H9 (cell line): ENCODE measurements around the gene VSTM2A. TPM values are rescaled to one million over a fixed set of nuclear protein-coding genes. Genes with fewer than 3 reads are reported as not detected.

Experiments used
- DNase-seq: peaks from one replicate; pipeline ENCODE4 v3.0.0-alpha.2; 2017
- H2AFZ ChIP-seq: one replicate; pipeline ENCODE4 v1.6.1; 2013; ENCODE audit warnings: mild to moderate bottlenecking, low read length, control low read depth, moderate library complexity
- H2AK5ac ChIP-seq: 2 replicates; pipeline ENCODE4 v1.6.1; 2013; ENCODE audit warnings: low read length, control low read depth, mixed read lengths; ENCODE audit not compliant: insufficient read length
- H2BK120ac ChIP-seq: one replicate; pipeline ENCODE4 v1.6.1; 2013; ENCODE audit warnings: low read depth, mild to moderate bottlenecking, low read length, control low read depth, inconsistent platforms; ENCODE audit not compliant: poor library complexity, severe bottlenecking
- H2BK12ac ChIP-seq: 2 replicates; pipeline ENCODE4 v1.6.1; 2013; ENCODE audit warnings: low read length, control low read depth, mixed read lengths, low read depth; ENCODE audit not compliant: insufficient read length
- H2BK15ac ChIP-seq: 2 replicates; pipeline ENCODE4 v1.6.1; 2013; ENCODE audit warnings: low read depth, low read length, control low read depth
- H2BK20ac ChIP-seq: one replicate; pipeline ENCODE4 v1.6.1; 2013; ENCODE audit warnings: low read depth, mild to moderate bottlenecking, low read length, control low read depth, inconsistent platforms; ENCODE audit not compliant: poor library complexity, severe bottlenecking
- H2BK5ac ChIP-seq: 2 replicates; pipeline ENCODE4 v1.6.1; 2013; ENCODE audit warnings: low read length, control low read depth, mixed read lengths; ENCODE audit not compliant: insufficient read length
- H3K14ac ChIP-seq: 2 replicates; pipeline ENCODE4 v1.6.1; 2013; ENCODE audit warnings: low read length, control low read depth; ENCODE audit not compliant: insufficient read depth
- H3K18ac ChIP-seq: 2 replicates; pipeline ENCODE4 v1.6.1; 2013; ENCODE audit warnings: low read depth, mild to moderate bottlenecking, mixed read lengths, low read length, control low read depth; ENCODE audit not compliant: insufficient read length
- H3K23ac ChIP-seq: 2 replicates; pipeline ENCODE4 v1.6.1; 2013; ENCODE audit warnings: low read length, control low read depth, mixed read lengths, low read depth; ENCODE audit not compliant: insufficient read length
- H3K23me2 ChIP-seq: 2 replicates; pipeline ENCODE4 v1.6.1; 2013; ENCODE audit warnings: low read depth, mild to moderate bottlenecking, mixed read lengths, low read length, control low read depth; ENCODE audit not compliant: insufficient read length, poor library complexity, severe bottlenecking
- H3K27ac ChIP-seq: 2 replicates; pipeline ENCODE4 v1.5.1; 2013; ENCODE audit warnings: low read length, control low read depth, mixed read lengths, low read depth; ENCODE audit not compliant: insufficient read length
- H3K27me3 ChIP-seq: 2 replicates; pipeline ENCODE4 v1.6.1; 2013; ENCODE audit warnings: low read length, control low read depth, inconsistent platforms; ENCODE audit not compliant: insufficient read depth
- H3K4ac ChIP-seq: 2 replicates; pipeline ENCODE4 v1.6.1; 2013; ENCODE audit warnings: low read depth, mild to moderate bottlenecking, control low read depth, inconsistent platforms, low read length, moderate library complexity
- H3K4me1 ChIP-seq: 2 replicates; pipeline ENCODE4 v1.6.1; 2013; ENCODE audit warnings: low read length, control low read depth, inconsistent platforms; ENCODE audit not compliant: insufficient read depth
- H3K4me2 ChIP-seq: 2 replicates; pipeline ENCODE4 v1.6.1; 2013; ENCODE audit warnings: low read length, control low read depth, mixed read lengths; ENCODE audit not compliant: insufficient read length, insufficient read depth
- H3K56ac ChIP-seq: 2 replicates; pipeline ENCODE4 v1.6.1; 2013; ENCODE audit warnings: low read depth, mild to moderate bottlenecking, mixed read lengths, low read length, control low read depth; ENCODE audit not compliant: insufficient read length
- H3K79me1 ChIP-seq: 2 replicates; pipeline ENCODE4 v1.6.1; 2013; ENCODE audit warnings: low read depth, mild to moderate bottlenecking, moderate library complexity, low read length, control low read depth, inconsistent platforms; ENCODE audit not compliant: insufficient read depth, poor library complexity, severe bottlenecking
- H3K79me2 ChIP-seq: 2 replicates; pipeline ENCODE4 v1.6.1; 2013; ENCODE audit warnings: low read length, control low read depth, inconsistent platforms; ENCODE audit not compliant: insufficient read depth
- H3K9ac ChIP-seq: 2 replicates; pipeline ENCODE4 v1.6.1; 2013; ENCODE audit warnings: low read length, control low read depth, mixed read lengths; ENCODE audit not compliant: insufficient read length; ENCODE audit errors: extremely low read depth
- H3K9me3 ChIP-seq: one replicate; pipeline ENCODE4 v1.6.1; 2013; ENCODE audit warnings: low read depth, low read length, inconsistent platforms; ENCODE audit not compliant: control insufficient read depth
- H3T11ph ChIP-seq: one replicate; pipeline ENCODE4 v1.6.1; 2013; ENCODE audit warnings: mild to moderate bottlenecking, low read length, control low read depth, inconsistent platforms
- H4K20me1 ChIP-seq: one replicate; pipeline ENCODE4 v1.6.1; 2013; ENCODE audit not compliant: control insufficient read depth, insufficient read length, insufficient read depth
- H4K5ac ChIP-seq: 2 replicates; pipeline ENCODE4 v1.6.1; 2013; ENCODE audit warnings: low read depth, mild to moderate bottlenecking, mixed read lengths, low read length, control low read depth; ENCODE audit not compliant: insufficient read length
- H4K8ac ChIP-seq: replicated peaks from 2 replicates; pipeline ENCODE4 v1.6.1; 2013; ENCODE audit warnings: low read length, control low read depth, mixed read lengths, low read depth; ENCODE audit not compliant: insufficient read length
- H4K91ac ChIP-seq: 2 replicates; pipeline ENCODE4 v1.6.1; 2013; ENCODE audit warnings: low read depth, mild to moderate bottlenecking, moderate library complexity, mixed read lengths, low read length, control low read depth; ENCODE audit not compliant: insufficient read length
- H3K27ac Mint-ChIP-seq, 3 experiments: 2 replicates in 2 of 3; 3 replicates in 1 of 3; pipeline ENCODE4 v1.8.0; 2020 to 2021; ENCODE audit warnings: mixed read lengths in 3 of 3, mild to moderate bottlenecking in 1 of 3, moderate library complexity in 1 of 3
- H3K27me3 Mint-ChIP-seq: 2 replicates; pipeline ENCODE4 v1.8.0; 2021; ENCODE audit warnings: low read depth, mild to moderate bottlenecking, moderate library complexity, mixed read lengths
- H3K36me3 Mint-ChIP-seq, 3 experiments: 2 replicates in 2 of 3; 3 replicates in 1 of 3; pipeline ENCODE4 v1.8.0; 2020 to 2021; ENCODE audit warnings: low read depth in 3 of 3, mixed read lengths in 3 of 3; ENCODE audit not compliant: insufficient read depth in 1 of 3
- H3K4me1 Mint-ChIP-seq, 2 experiments: 2 replicates each; pipeline ENCODE4 v1.8.0; 2020; ENCODE audit warnings: mixed read lengths in 2 of 2
- H3K4me3 Mint-ChIP-seq, 2 experiments: 2 replicates in 1 of 2; 3 replicates in 1 of 2; pipeline ENCODE4 v1.8.0; 2020 to 2021; ENCODE audit warnings: mild to moderate bottlenecking in 2 of 2, mixed read lengths in 2 of 2, moderate library complexity in 1 of 2
- H3K9me3 Mint-ChIP-seq, 2 experiments: 2 replicates in 1 of 2; 3 replicates in 1 of 2; pipeline ENCODE4 v1.8.0; 2020; ENCODE audit warnings: mild to moderate bottlenecking in 2 of 2, mixed read lengths in 2 of 2, moderate library complexity in 1 of 2
- WGBS: extraction: QIAGEN DNeasy Blood & Tissue Kit; methylation state at CpG from one replicate; pipeline ENCODE4 v1.1.7; 2013; ENCODE audit warnings: missing lambda C conversion rate, low lambda C conversion rate, mixed read lengths; ENCODE audit not compliant: insufficient read length; ENCODE audit errors: extremely low coverage; 5-methylcytosine and 5-hydroxymethylcytosine counted together
- total RNA-seq: library from RNA; stranded (reverse); gene quantifications from 2 replicates; pipeline ENCODE4 v1.2.1, GENCODE V29; 2021
- TF ChIP-seq, protein P1 (sequence below): fragments of 200-600 bp; sonication (generic); conservative IDR thresholded peaks from 3 replicates; pipeline ENCODE4 v1.8.0; 2021; ENCODE audit warnings: antibody characterized with exemption, mild to moderate bottlenecking

VSTM2A gene
- total RNA-seq, 1 experiment from 2014 or later: 0.11 TPM

DNA sequence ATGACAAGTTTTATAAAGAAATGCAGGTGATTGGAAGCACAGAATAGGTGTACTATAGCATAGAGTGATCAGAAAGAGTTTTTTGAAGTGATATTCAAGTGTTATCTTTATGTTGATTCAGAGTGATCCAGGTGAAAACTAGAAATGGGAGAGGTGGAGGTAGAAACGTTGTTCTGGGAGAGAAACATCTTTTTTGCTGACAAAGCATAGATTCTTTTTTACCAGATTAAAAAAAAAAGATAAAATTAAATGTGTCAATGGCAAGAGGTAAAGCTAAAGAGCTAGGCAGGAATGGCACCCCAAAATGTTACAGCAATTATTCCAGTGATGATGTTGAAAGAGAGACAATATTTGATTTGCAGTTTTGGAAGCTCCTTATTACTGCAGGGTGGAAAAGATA, 12.6 kb upstream of the VSTM2A start:
- no peaks in the 10 kb centered on the region for H3K27me3 ChIP-seq
- H3K4ac ChIP-seq: no peak overlapping the region
- TF ChIP-seq, protein P1, sequence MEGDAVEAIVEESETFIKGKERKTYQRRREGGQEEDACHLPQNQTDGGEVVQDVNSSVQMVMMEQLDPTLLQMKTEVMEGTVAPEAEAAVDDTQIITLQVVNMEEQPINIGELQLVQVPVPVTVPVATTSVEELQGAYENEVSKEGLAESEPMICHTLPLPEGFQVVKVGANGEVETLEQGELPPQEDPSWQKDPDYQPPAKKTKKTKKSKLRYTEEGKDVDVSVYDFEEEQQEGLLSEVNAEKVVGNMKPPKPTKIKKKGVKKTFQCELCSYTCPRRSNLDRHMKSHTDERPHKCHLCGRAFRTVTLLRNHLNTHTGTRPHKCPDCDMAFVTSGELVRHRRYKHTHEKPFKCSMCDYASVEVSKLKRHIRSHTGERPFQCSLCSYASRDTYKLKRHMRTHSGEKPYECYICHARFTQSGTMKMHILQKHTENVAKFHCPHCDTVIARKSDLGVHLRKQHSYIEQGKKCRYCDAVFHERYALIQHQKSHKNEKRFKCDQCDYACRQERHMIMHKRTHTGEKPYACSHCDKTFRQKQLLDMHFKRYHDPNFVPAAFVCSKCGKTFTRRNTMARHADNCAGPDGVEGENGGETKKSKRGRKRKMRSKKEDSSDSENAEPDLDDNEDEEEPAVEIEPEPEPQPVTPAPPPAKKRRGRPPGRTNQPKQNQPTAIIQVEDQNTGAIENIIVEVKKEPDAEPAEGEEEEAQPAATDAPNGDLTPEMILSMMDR: no peak
- H2AFZ ChIP-seq: no peak overlapping the region
- no peaks in the 10 kb centered on the region for H3K79me1 ChIP-seq
- DNase-seq: no peak
- H2BK12ac ChIP-seq: no peak overlapping the region
- Mint-ChIP-seq H3K4me1 (no peaks in the 10 kb centered on the region), H3K27ac (no peak overlapping the region), H3K36me3 (no peaks in the 10 kb centered on the region; a peak in 2 of 7 replicates), H3K9me3 (peaks cover 1 to 3% of the 10 kb centered on the region in 2 experiments; a peak in 2 of 5 replicates), H3K4me3 (no peak overlapping the region), H3K27me3 (no peaks in the 10 kb centered on the region; the same call in 1 of the 2 replicates)
- no peak overlapping the region for H4K8ac ChIP-seq
- H3T11ph ChIP-seq: no peak overlapping the region
- no peak overlapping the region for H2BK5ac ChIP-seq
- WGBS: no CpG with 5 or more reads among the region's 1 CpG
- H3K23me2 ChIP-seq: no peaks in the 10 kb centered on the region
- H3K9ac ChIP-seq: no peak overlapping the region
- H4K91ac ChIP-seq: no peak overlapping the region
- no peak overlapping the region for H3K56ac ChIP-seq
- H2AK5ac ChIP-seq: no peak overlapping the region
- H2BK20ac ChIP-seq: no peak overlapping the region
- H2BK120ac ChIP-seq: no peak overlapping the region
- H3K79me2 ChIP-seq: no peaks in the 10 kb centered on the region
- H3K18ac ChIP-seq: no peak overlapping the region
- H3K4me2 ChIP-seq: no peak overlapping the region
- no peak overlapping the region for H4K5ac ChIP-seq
- H2BK15ac ChIP-seq: no peak overlapping the region
- no peaks in the 10 kb centered on the region for H3K4me1 ChIP-seq
- H4K20me1 ChIP-seq: no peaks in the 10 kb centered on the region
- H3K27ac ChIP-seq: no peak overlapping the region
- H3K9me3 ChIP-seq: no peaks in the 10 kb centered on the region
- no peak overlapping the region for H3K23ac ChIP-seq
- H3K14ac ChIP-seq: no peak overlapping the region
